NCI-H2107 treated with DMSO at 0.1 percent for 48 hours (cell line): ENCODE measurements around the gene FICD.
"Not testable (repeated sequence)": the region's sequence is repeated elsewhere in the genome, so short reads cannot be mapped to it uniquely, and the experiment has no call there.

Experiments used
- DNase-seq: peaks from one replicate; lab custom pipeline; 2025; ENCODE audit not compliant: unreplicated experiment; lab: John Stamatoyannopoulos, UW

The FICD gene

GRCh38 chr12:108531929-108532848 is 17.1 kb downstream of the FICD start:
- peak; percentile 99 for DNase-seq

- no peak for DNase-seq
Observed at GRCh38 chr12:108538146-108538545, 23.1 kb downstream of the FICD start.

GRCh38 chr12:108538616-108539195 is 23.6 kb downstream of the FICD start:
- DNase-seq, result no peak

- no peak for DNase-seq
Observed at GRCh38 chr12:108542320-108542719, 27.2 kb downstream of the FICD start.

GRCh38 chr12:108543652-108544051 is 28.6 kb downstream of the FICD start:
- DNase-seq, result no peak

GRCh38 chr12:108547686-108548085 is 32.6 kb downstream of the FICD start:
- no peak for DNase-seq

GRCh38 chr12:108548954-108549521 is 34.0 kb downstream of the FICD start:
- no peak for DNase-seq

GRCh38 chr12:108551535-108551934 is 36.5 kb downstream of the FICD start:
- DNase-seq, result no peak

GRCh38 chr12:108553799-108554198 is 38.7 kb downstream of the FICD start:
- DNase-seq, result no peak

GRCh38 chr12:108555383-108555782 is 40.3 kb downstream of the FICD start:
- DNase-seq, result not testable (repeated sequence)

- DNase-seq, result no peak
Observed at GRCh38 chr12:108559007-108559655, 44.1 kb downstream of the FICD start.

- DNase-seq, result no peak
Observed at GRCh38 chr12:108559748-108560147, 44.7 kb downstream of the FICD start.

- DNase-seq, result peak; percentile 7
Observed at GRCh38 chr12:108560321-108560721, 45.2 kb downstream of the FICD start.

GRCh38 chr12:108560752-108561719 is 46.0 kb downstream of the FICD start, which contains the start of gene SART3:
Gene SART3 (minus strand): TSS chr12:108561173. CDS start chr12:108561154, 19 bp downstream.
- DNase-seq, result peak; percentile 96

GRCh38 chr12:108561852-108562347 is 46.8 kb downstream of the FICD start:
- peak; percentile 71 for DNase-seq

GRCh38 chr12:108562348-108563135 is 47.5 kb downstream of the FICD start, which contains the start of gene ISCU:
Gene ISCU (plus strand): TSS chr12:108562596. CDS start chr12:108562623, 27 bp downstream.
- peak; percentile 94 for DNase-seq

- peak; percentile 63 for DNase-seq
Observed at GRCh38 chr12:108563136-108563803, 48.2 kb downstream of the FICD start.

GRCh38 chr12:108563804-108564151 is 48.7 kb downstream of the FICD start:
- no peak for DNase-seq

- no peak for DNase-seq
Observed at GRCh38 chr12:108564724-108565123, 49.6 kb downstream of the FICD start.
